GM06990 (cell line): ENCODE measurements around the gene POGLUT3.

Source experiments
- DNase-seq: peaks from one replicate; pipeline ENCODE4 v3.0.0-alpha.2; 2011; ENCODE audit not compliant: insufficient read length; ENCODE audit errors: extremely low read depth
- H3K27me3 ChIP-seq: replicated peaks from 2 replicates; pipeline ENCODE4 v1.6.0; 2011; ENCODE audit warnings: low read length; ENCODE audit not compliant: control insufficient read depth, insufficient read depth
- H3K36me3 ChIP-seq: 2 replicates; pipeline ENCODE4 v1.5.1; 2011; ENCODE audit warnings: low read length; ENCODE audit not compliant: control insufficient read depth, insufficient read depth
- H3K4me3 ChIP-seq: replicated peaks from 2 replicates; pipeline ENCODE4 v1.5.1; 2011; ENCODE audit warnings: low read depth, mild to moderate bottlenecking, control low read depth, low read length
- CTCF ChIP-seq: IDR thresholded peaks from 2 replicates; pipeline ENCODE4 v1.5.1; 2011; ENCODE audit warnings: low read length, control low read depth, mild to moderate bottlenecking, inconsistent platforms; ENCODE audit not compliant: insufficient read depth, poor library complexity, severe bottlenecking

POGLUT3 gene

DNA sequence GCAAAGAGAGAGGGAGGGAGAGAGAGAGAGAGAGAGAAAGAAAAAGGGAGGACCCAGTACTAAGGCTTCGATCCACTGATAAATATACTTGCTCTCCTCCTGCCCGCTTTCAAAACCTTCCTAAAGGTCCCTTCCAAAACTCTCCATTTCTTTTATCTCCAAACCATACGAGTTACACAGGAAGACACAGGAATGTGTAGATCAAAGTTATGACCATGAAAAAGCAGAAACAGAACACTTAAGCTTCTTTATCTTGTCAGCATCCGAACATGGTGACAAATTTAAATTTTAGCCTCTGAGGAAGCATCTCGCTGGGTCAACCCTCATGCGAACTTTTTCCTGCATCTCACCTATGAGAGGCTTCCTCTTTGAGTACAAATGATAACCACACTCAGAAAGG is 29.2 kb upstream of the POGLUT3 start:
- no peak for TF ChIP-seq CTCF
- no peaks in the 10 kb centered on the region for H3K36me3 ChIP-seq
- H3K4me3 ChIP-seq, result no peak overlapping the region
- H3K27me3 ChIP-seq, result no peaks in the 10 kb centered on the region
- DNase-seq, result no peak

DNA sequence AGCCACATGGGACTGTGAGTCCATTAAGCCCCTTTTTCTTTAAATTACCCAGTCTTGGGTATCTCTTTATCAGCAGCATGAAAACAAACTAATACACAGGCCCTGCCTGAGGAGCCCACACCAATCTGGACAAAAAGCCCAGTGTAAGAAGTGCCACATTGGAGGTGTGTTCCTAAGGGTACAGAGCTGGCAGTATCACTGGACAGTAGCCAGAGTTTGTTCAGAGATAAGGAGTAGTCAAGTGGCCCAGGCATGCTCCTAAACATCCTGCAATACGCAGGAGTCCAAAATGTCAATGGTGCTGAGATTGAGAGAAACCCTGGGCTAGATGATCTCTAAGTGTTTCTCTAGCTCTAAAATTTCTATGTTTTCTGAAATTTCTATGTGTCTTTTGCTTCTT is 27.0 kb upstream of the POGLUT3 start:
- H3K27me3 ChIP-seq, result no peaks in the 10 kb centered on the region
- no peak overlapping the region for H3K4me3 ChIP-seq
- no peaks in the 10 kb centered on the region for H3K36me3 ChIP-seq
- no peak for DNase-seq
- no peak for TF ChIP-seq CTCF

DNA sequence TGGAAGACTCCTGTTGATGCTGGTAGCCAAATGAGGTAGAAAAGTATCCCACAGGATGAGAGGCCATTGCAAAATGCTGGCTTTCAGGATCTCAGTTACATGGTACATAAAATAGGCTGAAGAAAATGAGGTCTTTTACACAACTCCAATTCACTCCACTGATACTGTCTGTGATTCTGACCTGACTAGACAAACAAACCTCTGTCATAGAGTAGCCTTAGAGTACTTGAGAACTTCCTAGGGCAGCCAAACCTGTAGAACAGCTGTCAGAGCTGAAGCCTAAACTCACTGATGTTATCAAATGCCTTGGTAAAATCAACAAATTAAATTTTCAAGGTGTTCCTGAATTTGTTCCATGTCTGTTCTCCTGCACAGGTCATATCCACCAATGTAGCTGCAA is 26.2 kb upstream of the POGLUT3 start:
- no peak for DNase-seq

DNA sequence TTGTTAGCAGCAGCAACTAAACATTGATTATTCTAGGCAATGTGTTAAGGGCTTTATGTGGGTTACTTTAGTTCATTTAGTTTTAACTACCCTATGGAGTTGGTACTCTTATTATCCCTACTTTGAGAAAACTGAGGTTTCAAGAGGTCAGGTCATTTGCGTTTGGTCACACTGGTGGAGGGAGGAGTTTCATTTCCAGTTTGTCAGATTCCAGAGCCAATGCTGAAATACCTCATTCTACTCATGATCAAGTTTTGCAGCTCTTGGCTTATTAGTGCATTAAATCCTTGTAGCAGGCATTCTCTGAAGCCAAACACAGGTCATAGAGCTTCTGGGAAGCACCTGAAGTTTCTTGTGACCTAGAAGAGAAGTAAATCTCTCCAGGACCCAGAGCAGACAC is 24.1 kb upstream of the POGLUT3 start:
- Histone ChIP-seq H3K4me3 (no peak overlapping the region), H3K36me3 (no peaks in the 10 kb centered on the region), H3K27me3 (no peaks in the 10 kb centered on the region)
- no peak for TF ChIP-seq CTCF
- DNase-seq, result no peak

More for the DNA sequence above, 26.2 kb upstream of the POGLUT3 start:
- H3K4me3 ChIP-seq, result no peak overlapping the region
- H3K36me3 ChIP-seq, result no peaks in the 10 kb centered on the region
- H3K27me3 ChIP-seq, result no peaks in the 10 kb centered on the region
- TF ChIP-seq CTCF, result no peak

DNA sequence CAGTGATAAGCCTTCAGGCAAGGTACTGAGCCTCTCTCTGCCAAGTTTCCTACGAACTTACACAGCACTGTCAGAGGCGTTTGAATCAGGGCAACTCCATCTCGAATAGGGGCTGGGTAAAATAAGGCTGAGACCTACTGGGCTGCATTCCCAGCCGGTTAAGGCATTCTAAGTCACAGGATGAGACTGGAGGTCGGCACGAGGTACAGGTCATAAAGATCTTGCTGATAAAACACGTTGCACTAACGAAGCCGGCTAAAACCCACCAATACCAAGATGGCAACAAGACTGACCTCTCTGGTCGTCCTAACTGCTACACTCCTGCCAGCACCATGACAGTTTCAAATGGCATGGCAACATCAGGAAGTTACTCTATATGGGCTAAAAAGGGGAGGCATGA is 20.4 kb upstream of the POGLUT3 start:
- TF ChIP-seq CTCF, result no peak
- no peaks in the 10 kb centered on the region for H3K36me3 ChIP-seq
- H3K27me3 ChIP-seq, result no peaks in the 10 kb centered on the region
- no peak for DNase-seq
- H3K4me3 ChIP-seq, result no peak overlapping the region

GRCh38 chr11:108516125-108516524 is 17.9 kb upstream of the POGLUT3 start:
- Histone ChIP-seq H3K27me3 (no peaks in the 10 kb centered on the region; the same call in 1 of the 2 replicates), H3K4me3 (no peak overlapping the region), H3K36me3 (no peaks in the 10 kb centered on the region)
- DNase-seq, result no peak
- TF ChIP-seq CTCF, result no peak
